GM12892 (cell line): ENCODE results near the gene LIG3. TPM values are rescaled to one million over a fixed set of nuclear protein-coding genes. Genes with fewer than 3 reads are reported as not detected.
A peak's percentile ranks its signal among the peaks of the same experiment; 100 is the strongest.
"Not testable (repeated sequence)": the region's sequence is repeated elsewhere in the genome, so short reads cannot be mapped to it uniquely, and the experiment has no call there.

Experiments used
- DNase-seq: peaks from one replicate; pipeline ENCODE4 v3.0.0; 2011; ENCODE audit not compliant: insufficient read length
- FAIRE-seq: peaks from 2 replicates; lab custom pipeline; 2011; peaks lifted over from hg19 to GRCh38; lab: Jason Lieb, UNC
- POLR2A ChIP-seq: IDR thresholded peaks from 2 replicates; pipeline ENCODE4 v1.6.1; 2011; ENCODE audit warnings: low read depth, low read length, control low read depth
- POLR2AphosphoS5 ChIP-seq: IDR thresholded peaks from 2 replicates; pipeline ENCODE4 v1.6.1; 2011; ENCODE audit warnings: low read depth, low read length, control low read depth
- TAF1 ChIP-seq: IDR thresholded peaks from 2 replicates; pipeline ENCODE4 v1.6.1; 2011; ENCODE audit warnings: low read depth, mild to moderate bottlenecking, control low read depth, low read length, borderline replicate concordance
- polyA plus RNA-seq: library from polyadenylated mRNA; unstranded; fragments of >200 nt; gene quantifications from one replicate; pipeline ENCODE4 v1.2.1, GENCODE V29; 2012; ENCODE audit warnings: missing spikeins, inconsistent platforms; ENCODE audit not compliant: missing spikeins

The LIG3 gene
- 12.4 TPM for polyA plus RNA-seq

- DNase-seq (peak; percentile 89), FAIRE-seq (peak; percentile 97)
- TF ChIP-seq TAF1 (peak; percentile 69; the same call in 1 of the 2 replicates), POLR2AphosphoS5 (peak; percentile 74), POLR2A (peak; percentile 70; the same call in 1 of the 2 replicates)
Observed at GRCh38 chr17:34980353-34980680, at the start of gene LIG3. TSS of gene LIG3 (plus strand) at chr17:34980512. CDS start at chr17:34983006, 2,494 bp downstream.

- not testable (repeated sequence) for FAIRE-seq, DNase-seq
Observed at GRCh38 chr17:34950780-34951179, 29.5 kb upstream of the LIG3 start.

GRCh38 chr17:34958438-34958837, 21.9 kb upstream of the LIG3 start:
- no peak for FAIRE-seq

GRCh38 chr17:34961093-34961911, 19.0 kb upstream of the LIG3 start, which contains the start of the genes CCT6B and ZNF830:
TSS of gene CCT6B (minus strand) at chr17:34961460. CDS start at chr17:34961393, 67 bp downstream.
TSS of gene ZNF830 (plus strand) at chr17:34961540. CDS start at chr17:34961567, 27 bp downstream.
- peak; percentile 99 for FAIRE-seq
- peak; percentile 92 for TF ChIP-seq POLR2AphosphoS5
- TF ChIP-seq POLR2A: peak; percentile 93
- peak; percentile 88 for TF ChIP-seq TAF1
- DNase-seq: peak; percentile 82

More at GRCh38 chr17:34958438-34958837, 21.9 kb upstream of the LIG3 start:
- TF ChIP-seq POLR2A (no peak), POLR2AphosphoS5 (no peak), TAF1 (no peak)
- DNase-seq: no peak

GRCh38 chr17:34974179-34974578, 6.1 kb upstream of the LIG3 start:
- TF ChIP-seq TAF1 (no peak), POLR2AphosphoS5 (no peak), POLR2A (no peak)
- FAIRE-seq (no peak), DNase-seq (no peak)

GRCh38 chr17:34974794-34975785, 5.2 kb upstream of the LIG3 start:
- no peak for TF ChIP-seq POLR2A
- no peak for TF ChIP-seq TAF1
- no peak for TF ChIP-seq POLR2AphosphoS5
- DNase-seq: no peak
- FAIRE-seq: no peak

GRCh38 chr17:34979153-34979552, 1.2 kb upstream of the LIG3 start:
- DNase-seq (no peak), FAIRE-seq (no peak)
- TF ChIP-seq TAF1 (no peak), POLR2A (no peak), POLR2AphosphoS5 (no peak)

- DNase-seq: no peak
- no peak for FAIRE-seq
- no peak for TF ChIP-seq POLR2AphosphoS5
- no peak for TF ChIP-seq POLR2A
- TF ChIP-seq TAF1: no peak
Observed at GRCh38 chr17:34979650-34980352, 511 bp upstream of the LIG3 start.

- TF ChIP-seq POLR2A (peak; percentile 79; the same call in 1 of the 2 replicates), POLR2AphosphoS5 (peak; percentile 21; the same call in 1 of the 2 replicates), TAF1 (no peak)
- FAIRE-seq (peak; percentile 84), DNase-seq (peak; percentile 90)
Observed at GRCh38 chr17:34980681-34981537, 597 bp downstream of the LIG3 start.

GRCh38 chr17:34981538-34982241, 1.4 kb downstream of the LIG3 start:
- FAIRE-seq (peak; percentile 17), DNase-seq (no peak)
- TF ChIP-seq POLR2A (no peak), POLR2AphosphoS5 (no peak), TAF1 (no peak)
